AG09319 (cell line): Measurements from ENCODE around the gene CDC42BPA.
"Not testable (repeated sequence)": the region's sequence is repeated elsewhere in the genome, so short reads cannot be mapped to it uniquely, and the experiment has no call there.

Experiments
- DNase-seq: peaks from one replicate; pipeline ENCODE4 v3.0.0-alpha.2; 2010; ENCODE audit warnings: low read depth; ENCODE audit errors: extremely low read depth
- CTCF ChIP-seq: IDR thresholded peaks from 2 replicates; pipeline ENCODE4 v1.5.1; 2011; ENCODE audit warnings: low read depth, mild to moderate bottlenecking, inconsistent platforms, low read length, moderate library complexity

The CDC42BPA gene

GRCh38 chr1:226957714-226958113 is 360.6 kb downstream of the CDC42BPA start:
- no peak for TF ChIP-seq CTCF
- DNase-seq, result no peak

DNA sequence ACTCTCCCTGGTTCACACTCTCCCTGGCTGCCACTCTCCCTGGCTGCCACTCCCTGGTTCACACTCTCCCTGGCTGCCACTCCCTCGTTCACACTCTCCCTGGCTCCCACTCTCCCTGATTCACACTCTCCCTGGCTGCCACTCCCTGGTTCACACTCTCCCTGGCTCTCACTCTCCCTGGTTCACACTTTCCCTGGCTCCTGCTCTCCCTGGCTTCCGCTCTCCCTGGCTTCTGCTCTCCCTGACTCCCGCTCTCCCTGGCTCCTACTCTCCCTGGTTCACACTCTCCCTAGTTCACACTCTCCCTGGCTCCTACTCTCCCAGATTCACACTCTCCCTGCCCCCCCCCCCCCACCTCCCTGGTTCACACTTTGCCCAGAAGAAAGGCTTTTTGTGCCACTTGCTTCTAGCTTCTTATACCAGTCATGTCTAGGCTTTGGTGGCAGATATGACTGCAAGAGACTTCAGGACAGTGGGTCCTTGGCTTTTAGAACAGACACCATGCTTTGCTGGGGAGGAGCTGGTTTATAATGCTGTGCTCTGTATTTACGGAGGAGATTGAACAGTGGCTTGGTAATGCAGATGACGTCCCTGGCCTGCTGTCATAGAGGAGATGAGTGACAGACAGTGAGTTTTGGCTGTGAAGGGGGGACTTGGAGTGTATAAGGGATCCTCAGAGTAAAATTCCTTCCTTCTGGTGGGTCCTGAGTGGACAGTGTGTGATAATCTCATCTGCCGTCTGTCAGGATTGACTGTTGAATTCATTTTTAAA is 361.2 kb downstream of the CDC42BPA start:
- no peak for DNase-seq
- TF ChIP-seq CTCF, result no peak

DNA sequence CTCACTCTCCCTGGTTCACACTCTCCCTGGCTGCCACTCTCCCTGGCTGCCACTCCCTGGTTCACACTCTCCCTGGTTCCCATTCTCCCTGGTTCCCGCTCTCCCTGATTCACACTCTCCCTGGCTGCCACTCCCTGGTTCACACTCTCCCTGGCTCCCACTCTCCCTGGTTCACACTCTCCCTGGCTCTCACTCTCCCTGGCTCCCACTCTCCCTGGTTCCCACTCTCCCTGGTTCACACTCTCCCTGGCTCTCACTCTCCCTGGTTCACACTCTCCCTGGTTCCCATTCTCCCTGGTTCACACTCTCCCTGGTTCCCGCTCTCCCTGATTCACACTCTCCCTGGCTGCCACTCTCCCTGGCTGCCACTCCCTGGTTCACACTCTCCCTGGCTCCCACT is 362.4 kb downstream of the CDC42BPA start:
- DNase-seq, result not testable (repeated sequence)

- DNase-seq, result no peak
- no peak for TF ChIP-seq CTCF
These were observed 363.5 kb downstream of the CDC42BPA start for GRCh38 chr1:226954777-226955176.

- DNase-seq, result no peak
- no peak for TF ChIP-seq CTCF
These were observed 364.0 kb downstream of the CDC42BPA start for GRCh38 chr1:226954337-226954736.

DNA sequence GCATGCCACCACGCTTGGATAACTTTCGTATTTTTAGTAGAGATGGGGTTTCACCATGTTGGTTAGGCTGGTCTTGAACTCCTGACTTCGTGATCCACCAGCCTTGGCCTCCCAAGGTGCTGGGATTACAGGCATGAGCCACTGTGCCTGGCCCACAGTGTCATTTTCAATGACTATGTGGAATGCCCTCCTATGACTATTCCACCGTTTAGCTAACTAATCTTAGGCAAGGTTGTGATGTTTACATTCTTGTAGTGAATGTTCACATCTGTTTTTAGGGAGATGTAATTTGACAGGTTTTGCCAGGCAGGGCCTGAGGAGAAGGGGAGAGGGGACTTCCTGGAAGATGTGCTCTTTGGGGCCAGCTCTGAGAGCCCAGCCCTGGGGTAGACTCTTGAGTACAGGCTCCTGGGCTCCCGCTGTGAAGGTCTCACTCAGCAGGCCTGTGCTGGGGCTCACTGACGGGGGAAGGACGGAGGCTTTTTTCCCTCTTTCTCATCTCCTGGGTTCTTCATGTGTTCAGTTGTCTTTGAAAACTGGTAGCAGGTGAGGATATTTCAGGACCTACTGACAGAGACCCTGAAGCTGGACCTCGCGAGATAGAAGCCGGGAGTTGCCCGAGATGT is 365.0 kb downstream of the CDC42BPA start:
- no peak for DNase-seq
- no peak for TF ChIP-seq CTCF

- no peak for TF ChIP-seq CTCF
- no peak for DNase-seq
These were observed 366.2 kb downstream of the CDC42BPA start for GRCh38 chr1:226952118-226952441.
